ENCODE measurements around the gene STPG3.

Gene STPG3

DNA sequence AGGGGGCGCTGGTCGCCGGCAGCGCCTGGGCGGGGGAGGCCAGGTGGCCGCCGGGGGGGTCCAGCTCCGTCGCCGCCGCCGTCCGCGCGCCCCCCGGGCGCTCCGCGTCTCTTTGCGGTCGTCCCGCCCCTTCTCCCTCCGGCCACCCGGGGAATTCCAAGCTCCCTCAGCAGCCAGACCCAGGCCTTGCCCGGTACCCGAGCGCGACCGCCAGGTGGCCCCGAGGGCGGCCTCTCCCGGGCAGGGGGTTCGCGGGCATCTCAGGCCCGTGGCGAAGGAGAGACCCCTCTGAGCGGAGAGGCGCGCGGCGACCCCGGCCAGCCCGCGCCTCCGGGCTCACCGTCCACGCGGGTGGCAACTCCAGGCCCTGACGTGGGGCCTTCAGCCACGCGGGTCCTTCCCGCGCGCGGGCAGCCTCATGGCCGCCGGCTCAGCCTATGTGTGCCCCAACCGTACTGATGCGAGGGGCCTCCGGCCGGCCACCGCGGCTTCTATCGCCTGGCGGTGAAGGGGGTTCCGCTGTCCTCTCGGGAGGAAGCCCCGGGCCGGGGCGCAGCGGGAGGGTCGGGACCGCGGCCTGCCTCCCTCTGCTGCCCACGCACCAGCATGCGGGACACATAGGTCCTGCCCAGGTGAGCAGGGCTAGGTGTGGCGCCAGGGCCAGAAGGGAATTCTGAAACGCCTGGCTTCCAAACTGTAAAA is 51.5 kb downstream of the STPG3 start:
- DNase-seq (ENCODE audit: low read depth) = no peak

Data from stimulated activated CD8-positive, alpha-beta memory T cell treated with anti-CD3 and anti-CD28 coated beads, Interleukin-12 subunit alpha, Interleukin-12 subunit beta, amount 100 ng/mL, for 1 hour (primary cell).